ENCODE results near the gene FBF1. TPM values are rescaled to one million over a fixed set of nuclear protein-coding genes. Genes with fewer than 3 reads are reported as not detected.
A peak's percentile ranks its signal among the peaks of the same experiment; 100 is the strongest.

The FBF1 gene
- total RNA-seq, 2 donors from 2014 or later: 13.3 to 20.6 TPM

- Mint-ChIP-seq H3K36me3 (no peaks in the 10 kb centered on the region), H3K9me3 (no peaks in the 10 kb centered on the region), H3K27ac (peak overlapping the region in 1 of 2 donors; percentile 91)
- ATAC-seq: no peak
- no peak for DNase-seq (ENCODE audit: low spot score in 2 of 2)
These were observed 17.6 kb downstream of the FBF1 start for GRCh38 chr17:75922963-75923874.

- Mint-ChIP-seq H3K27ac (peak overlapping the region; percentile 55 to 91), H3K36me3 (no peaks in the 10 kb centered on the region), H3K9me3 (no peaks in the 10 kb centered on the region)
- no peak for ATAC-seq
- DNase-seq (ENCODE audit: low spot score in 2 of 2): no peak
These were observed 18.5 kb downstream of the FBF1 start for GRCh38 chr17:75922173-75922961.

DNA sequence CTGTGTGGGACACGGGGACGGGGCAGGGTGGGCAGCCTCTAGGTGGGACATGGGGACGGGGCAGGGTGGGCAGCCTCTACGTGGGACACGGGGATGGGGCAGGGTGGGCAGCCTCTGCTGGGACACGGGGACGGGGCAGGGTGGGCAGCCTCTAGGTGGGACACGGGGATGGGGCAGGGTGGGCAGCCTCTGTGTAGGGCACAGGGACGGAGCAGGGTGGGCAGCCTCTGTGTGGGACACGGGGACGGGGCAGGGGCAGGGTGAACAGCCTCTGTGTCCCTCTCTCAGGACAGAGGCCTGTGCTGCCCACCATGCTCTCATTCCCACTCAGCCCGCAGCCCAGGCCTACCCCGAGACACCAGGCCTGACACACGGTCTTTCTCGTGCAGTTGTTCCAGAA lies 19.2 kb downstream of the FBF1 start:
- no peak overlapping the region for H3K27ac Mint-ChIP-seq
- no peaks in the 10 kb centered on the region for H3K9me3 Mint-ChIP-seq
- ATAC-seq: no peak
- no peaks in the 10 kb centered on the region for H3K36me3 Mint-ChIP-seq
- DNase-seq (ENCODE audit: low spot score in 2 of 2): no peak

DNA sequence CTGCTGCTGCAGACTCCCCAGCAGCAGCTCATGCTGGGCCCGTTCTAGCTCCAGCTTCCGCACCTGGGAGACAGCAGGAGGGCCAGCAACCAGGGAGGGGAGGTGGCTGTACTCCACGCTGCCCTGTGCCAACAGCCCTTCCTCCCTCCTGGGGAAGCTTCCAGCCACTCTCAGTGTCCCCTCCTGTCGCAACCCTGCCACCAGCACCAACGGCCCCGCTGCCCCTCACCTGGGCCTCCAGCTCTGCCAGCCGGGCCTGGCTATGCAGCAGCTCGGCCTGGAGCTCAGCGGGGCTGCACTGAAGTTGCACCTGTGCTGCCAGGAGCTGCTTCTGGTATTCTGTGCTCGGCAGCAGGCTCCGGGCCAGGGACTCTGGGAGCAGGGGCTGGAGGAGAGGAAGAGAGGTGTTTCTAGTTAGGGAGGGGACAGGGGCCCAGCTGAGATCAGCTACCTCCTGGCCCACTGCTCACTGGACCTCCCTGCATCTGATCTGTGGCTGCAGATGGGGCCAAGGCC lies 20.7 kb downstream of the FBF1 start:
- Mint-ChIP-seq H3K36me3 (no peaks in the 10 kb centered on the region), H3K27ac (no peak overlapping the region), H3K9me3 (no peaks in the 10 kb centered on the region)
- ATAC-seq: no peak
- no peak for DNase-seq (ENCODE audit: low spot score in 2 of 2)

DNA sequence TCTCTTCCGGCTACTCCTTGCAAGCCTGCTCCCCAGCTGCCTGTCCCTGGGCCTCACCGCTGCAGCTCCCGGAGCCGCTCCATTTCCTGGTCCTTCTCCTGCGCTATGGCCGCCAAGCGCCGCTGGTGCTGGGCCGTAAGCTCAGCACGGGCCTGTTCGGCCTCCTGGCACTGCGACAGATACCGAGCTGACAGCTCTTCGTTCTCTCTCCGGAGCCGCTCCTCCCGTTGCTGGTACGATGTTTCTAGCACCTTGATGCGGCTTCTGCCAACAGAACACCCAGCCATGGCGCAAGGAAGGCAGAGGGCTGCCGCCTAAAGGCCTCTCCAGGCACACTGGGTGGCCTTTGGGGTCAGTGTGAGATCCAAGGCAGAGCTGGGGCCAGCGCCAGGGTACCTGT lies 21.2 kb downstream of the FBF1 start:
- no peaks in the 10 kb centered on the region for H3K36me3 Mint-ChIP-seq
- DNase-seq (ENCODE audit: low spot score in 2 of 2): no peak
- H3K27ac Mint-ChIP-seq: no peak overlapping the region
- ATAC-seq: no peak
- H3K9me3 Mint-ChIP-seq: no peaks in the 10 kb centered on the region

- DNase-seq (ENCODE audit: low spot score in 2 of 2) (no peak), ATAC-seq (no peak)
- Mint-ChIP-seq H3K9me3 (no peaks in the 10 kb centered on the region), H3K36me3 (no peaks in the 10 kb centered on the region), H3K27ac (no peak overlapping the region)
These were observed 22.9 kb downstream of the FBF1 start for GRCh38 chr17:75917917-75918445.

DNA sequence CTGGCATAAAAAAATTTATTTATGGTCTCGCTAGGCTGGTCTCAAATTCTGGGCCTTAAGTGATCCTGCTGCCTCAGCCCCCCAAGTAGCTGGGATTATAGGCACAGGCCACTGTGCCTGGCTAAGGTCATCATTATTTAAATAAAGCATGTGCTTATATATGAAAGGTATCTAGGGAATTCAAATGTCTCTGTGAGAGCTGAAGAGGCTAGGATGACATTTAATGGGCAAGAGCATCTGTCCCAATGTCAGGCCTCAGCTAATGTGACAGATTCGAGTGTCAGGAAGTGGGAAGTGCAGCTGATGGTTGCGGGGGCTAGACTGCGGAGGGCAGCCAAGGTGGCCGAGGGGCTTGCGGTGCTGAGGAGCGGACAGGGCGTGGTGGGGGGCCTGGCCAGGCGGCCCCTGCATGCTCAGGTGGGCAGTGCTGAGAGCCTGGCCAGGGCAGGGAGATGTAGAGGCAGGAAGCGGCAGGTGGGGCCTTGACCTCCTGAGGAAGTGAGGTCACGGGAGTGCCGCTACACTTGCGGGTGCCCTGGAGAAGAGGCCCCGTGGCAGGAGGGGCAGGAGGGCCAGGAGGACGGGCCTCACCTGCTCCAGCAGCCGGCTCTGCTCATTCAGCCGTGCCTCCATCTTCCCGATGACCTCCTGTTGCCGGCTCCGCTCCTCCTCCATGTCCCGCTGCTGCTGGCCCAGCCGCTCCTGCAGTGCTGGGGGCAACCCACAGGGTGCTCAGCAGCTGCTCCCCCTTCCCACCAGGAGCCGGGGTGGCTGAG lies 23.5 kb downstream of the FBF1 start:
- Mint-ChIP-seq H3K36me3 (no peaks in the 10 kb centered on the region), H3K9me3 (no peaks in the 10 kb centered on the region), H3K27ac (peak overlapping the region; percentile 9 to 56)
- ATAC-seq: no peak
- DNase-seq (ENCODE audit: low spot score in 2 of 2): no peak

- Mint-ChIP-seq H3K9me3 (no peaks in the 10 kb centered on the region), H3K36me3 (no peaks in the 10 kb centered on the region), H3K27ac (no peak overlapping the region)
- ATAC-seq (no peak), DNase-seq (ENCODE audit: low spot score in 2 of 2) (no peak)
These were observed 25.6 kb downstream of the FBF1 start for GRCh38 chr17:75915268-75915667.

- no peaks in the 10 kb centered on the region for H3K36me3 Mint-ChIP-seq
- DNase-seq (ENCODE audit: low spot score in 2 of 2) (no peak), ATAC-seq (no peak)
- no peaks in the 10 kb centered on the region for H3K9me3 Mint-ChIP-seq
- H3K27ac Mint-ChIP-seq: no peak overlapping the region
These were observed 26.1 kb downstream of the FBF1 start for GRCh38 chr17:75914643-75915267.

DNA sequence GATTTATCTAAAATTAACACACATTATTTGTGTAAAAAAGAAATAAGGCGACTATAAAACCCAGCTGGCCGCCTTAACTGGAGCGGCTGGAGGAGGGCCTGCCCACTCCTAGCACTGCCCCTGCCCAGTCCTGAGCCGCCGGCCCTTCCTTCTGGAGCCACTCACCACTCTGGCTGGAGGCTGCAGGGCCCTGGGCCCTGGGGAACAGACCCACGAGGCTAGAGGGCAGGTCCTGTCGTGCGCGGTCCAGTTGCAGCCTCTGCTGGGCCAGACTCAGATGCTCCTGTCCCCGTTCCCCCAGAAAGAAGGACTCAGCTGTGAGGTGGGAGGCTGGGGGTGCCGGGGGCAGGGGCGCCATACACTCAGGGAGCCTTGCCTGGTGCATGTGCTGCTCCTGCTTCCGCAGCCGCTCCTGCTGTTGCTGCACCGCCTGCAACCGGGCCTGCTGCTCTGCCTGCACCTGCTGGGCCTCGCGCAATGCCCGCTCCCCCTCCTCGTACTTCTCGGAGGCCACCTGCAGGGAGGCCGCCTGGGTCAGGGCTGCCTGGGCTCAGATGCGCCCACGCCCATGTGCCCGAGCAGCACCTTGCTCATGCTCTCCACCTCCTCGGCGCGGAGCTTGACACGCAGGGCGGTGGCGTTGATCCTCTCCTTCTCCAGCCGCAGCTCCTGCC lies 27.2 kb downstream of the FBF1 start:
- Mint-ChIP-seq H3K36me3 (no peaks in the 10 kb centered on the region), H3K9me3 (no peaks in the 10 kb centered on the region), H3K27ac (peak overlapping the region in 1 of 2 donors; percentile 50)
- ATAC-seq (no peak), DNase-seq (ENCODE audit: low spot score in 2 of 2) (no peak)

- no peak for DNase-seq (ENCODE audit: low spot score in 2 of 2)
- no peak for ATAC-seq
- Mint-ChIP-seq H3K36me3 (no peaks in the 10 kb centered on the region), H3K27ac (no peak overlapping the region), H3K9me3 (no peaks in the 10 kb centered on the region)
These were observed 30.1 kb downstream of the FBF1 start for GRCh38 chr17:75910699-75911098.

DNA sequence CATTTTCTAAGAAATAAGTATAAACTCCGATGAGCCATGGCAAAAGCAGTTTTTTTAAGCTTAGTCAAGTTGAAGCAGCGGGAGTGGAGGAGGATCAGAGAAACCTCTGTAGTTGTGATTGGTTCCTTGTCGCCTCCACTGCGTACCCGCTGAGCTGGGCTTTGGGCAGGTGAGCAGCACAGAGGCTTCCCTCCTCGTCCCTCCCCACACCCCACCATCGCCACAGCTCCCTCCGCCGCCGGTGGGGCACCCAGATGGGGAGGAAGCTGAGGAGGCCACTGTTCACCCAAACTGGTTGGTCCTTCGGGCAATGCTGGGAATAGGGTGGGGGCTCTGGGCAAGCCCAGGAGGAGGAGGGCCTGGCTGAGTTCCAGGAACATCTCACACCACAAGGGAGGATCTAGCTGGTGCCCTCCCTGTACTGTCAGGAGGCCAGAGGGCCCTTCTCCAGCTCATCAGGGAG lies 31.0 kb downstream of the FBF1 start:
- H3K9me3 Mint-ChIP-seq: no peaks in the 10 kb centered on the region
- DNase-seq (ENCODE audit: low spot score in 2 of 2) (no peak), ATAC-seq (no peak)
- H3K36me3 Mint-ChIP-seq: no peaks in the 10 kb centered on the region
- H3K27ac Mint-ChIP-seq: peak overlapping the region; percentile 29 to 44

DNA sequence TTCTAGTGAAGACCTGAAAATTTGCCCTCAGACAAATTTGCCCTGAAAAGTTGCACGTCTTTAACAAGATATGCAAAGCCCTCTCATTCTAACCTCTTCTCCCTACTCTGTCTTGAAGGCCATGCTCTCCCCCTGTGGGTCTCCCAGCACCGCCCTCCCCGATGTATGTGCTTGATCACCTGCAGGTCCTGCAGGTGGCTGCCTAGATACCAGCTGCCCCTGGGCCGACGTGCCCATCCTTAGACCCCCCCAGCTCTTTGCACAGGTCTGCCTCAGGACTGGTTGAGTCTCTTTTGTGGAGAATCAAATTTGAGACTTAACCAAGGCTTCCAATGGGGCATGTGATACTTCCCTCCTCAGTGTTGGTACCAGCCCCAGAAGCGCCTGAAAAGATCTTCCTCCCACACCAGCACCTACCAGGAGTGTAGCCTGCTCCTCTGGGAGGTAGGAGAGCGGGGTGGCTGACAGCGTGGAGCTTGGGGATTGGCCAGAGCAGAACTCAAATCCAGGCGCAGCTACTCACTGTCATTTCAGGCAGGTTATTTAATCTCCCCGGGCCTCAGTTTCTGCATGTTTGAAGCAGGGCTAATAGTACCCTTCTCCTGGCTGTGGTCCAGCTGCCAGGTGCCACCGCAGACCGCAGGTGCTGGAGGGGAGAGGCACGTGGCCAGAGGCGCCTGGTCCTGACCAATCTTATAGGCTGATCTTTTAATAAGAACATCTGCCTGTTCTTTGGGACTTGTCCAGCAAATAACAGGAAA lies 31.6 kb downstream of the FBF1 start:
- Mint-ChIP-seq H3K9me3 (no peaks in the 10 kb centered on the region), H3K36me3 (no peaks in the 10 kb centered on the region), H3K27ac (peak overlapping the region; percentile 30 to 44)
- DNase-seq (ENCODE audit: low spot score in 2 of 2) (no peak), ATAC-seq (no peak)

DNA sequence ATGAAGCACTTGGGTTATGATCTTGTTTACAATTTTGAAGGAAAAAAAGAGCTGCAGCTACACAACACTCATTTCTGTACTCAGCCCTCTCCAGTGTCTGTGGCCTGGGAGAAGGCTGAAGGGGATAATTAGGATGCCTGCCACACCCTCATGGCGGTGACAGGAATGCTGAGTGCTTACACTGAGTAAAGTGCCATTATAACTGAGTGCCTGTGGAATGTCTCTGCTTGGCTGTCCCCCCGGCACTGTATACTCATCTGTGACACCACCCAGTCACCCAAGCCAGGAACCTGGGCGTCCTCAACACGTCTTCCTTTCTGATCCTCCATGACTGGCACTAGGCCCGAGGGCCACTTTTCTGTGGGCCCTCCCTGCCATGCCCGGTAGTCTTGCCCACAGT lies 32.6 kb downstream of the FBF1 start:
- DNase-seq (ENCODE audit: low spot score in 2 of 2) (no peak), ATAC-seq (no peak)
- Mint-ChIP-seq H3K36me3 (no peaks in the 10 kb centered on the region), H3K9me3 (no peaks in the 10 kb centered on the region), H3K27ac (peak overlapping the region in 1 of 2 donors; percentile 78)

Measured in activated naive CD4-positive, alpha-beta T cell treated with anti-CD3 and anti-CD28 coated beads, Interleukin-2, amount 50 U/mL, for 72 hours (primary cell).